ENCODE measurements around the gene GALNT14. TPM values are rescaled to one million over a fixed set of nuclear protein-coding genes. Genes with fewer than 3 reads are reported as not detected.
A peak's percentile ranks its signal among the peaks of the same experiment; 100 is the strongest.
"Not testable (repeated sequence)": the region's sequence is repeated elsewhere in the genome, so short reads cannot be mapped to it uniquely, and the experiment has no call there.

GALNT14 gene
- 4.8 and 5.9 TPM in 2 replicates for total RNA-seq (2014; rRNA removed; shearing (Covaris generic))
- polyA plus RNA-seq (2015; cell fraction: cytosol; rRNA removed) = 14.4 and 16.5 TPM in 2 replicates
- polyA plus RNA-seq (2015; cell fraction: nucleus; rRNA removed) = 3.0 and 5.4 TPM in 2 replicates

- in situ Hi-C loops (cut with HindIII; ENCODE audit: low pct_unique_long_range_greater_than_20kb, low sequenced_read_pairs) = no loop called here
- DNase-seq (ENCODE audit: low read depth, low spot score) = peak; percentile 44
These were observed at the start of gene GALNT14 for GRCh38 chr2:31138037-31138962. GALNT14 (minus strand) TSS chr2:31138440; CDS start chr2:31138086, 354 bp downstream.

DNA sequence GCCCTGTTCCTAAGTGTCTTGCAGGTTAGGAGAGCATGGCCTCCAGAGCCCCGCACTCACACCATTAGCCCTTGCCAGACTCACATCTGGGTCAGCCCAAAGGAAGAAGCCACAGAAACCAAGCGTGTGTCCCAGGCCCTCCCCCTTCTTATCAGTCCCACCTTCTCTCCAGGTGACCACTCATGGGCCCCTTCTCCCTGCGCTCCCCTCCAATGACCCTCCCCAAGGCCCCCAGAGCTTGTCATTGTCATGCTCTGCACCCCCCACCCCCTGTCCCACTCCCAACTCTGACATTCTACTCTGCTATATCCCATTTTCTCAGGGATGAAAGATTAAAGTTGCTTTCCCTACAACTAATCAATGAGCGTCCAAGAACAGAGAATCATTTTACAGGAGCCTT lies 48.9 kb upstream of the GALNT14 start:
- in situ Hi-C loops (cut with HindIII; ENCODE audit: low pct_unique_long_range_greater_than_20kb, low sequenced_read_pairs) = no loop called here
- DNase-seq (ENCODE audit: low read depth, low spot score) = no peak

- DNase-seq (ENCODE audit: low read depth, low spot score); in situ Hi-C loops (cut with HindIII; ENCODE audit: low pct_unique_long_range_greater_than_20kb, low sequenced_read_pairs): not testable (repeated sequence)
These were observed 45.7 kb upstream of the GALNT14 start for GRCh38 chr2:31183973-31184372.

- no peak for DNase-seq (ENCODE audit: low read depth, low spot score)
- in situ Hi-C loops (cut with HindIII; ENCODE audit: low pct_unique_long_range_greater_than_20kb, low sequenced_read_pairs) = no loop called here
These were observed 38.5 kb upstream of the GALNT14 start for GRCh38 chr2:31176742-31177141.

GRCh38 chr2:31171142-31171541 lies 32.9 kb upstream of the GALNT14 start:
- in situ Hi-C loops (cut with HindIII; ENCODE audit: low pct_unique_long_range_greater_than_20kb, low sequenced_read_pairs) = no loop called here
- no peak for DNase-seq (ENCODE audit: low read depth, low spot score)

DNA sequence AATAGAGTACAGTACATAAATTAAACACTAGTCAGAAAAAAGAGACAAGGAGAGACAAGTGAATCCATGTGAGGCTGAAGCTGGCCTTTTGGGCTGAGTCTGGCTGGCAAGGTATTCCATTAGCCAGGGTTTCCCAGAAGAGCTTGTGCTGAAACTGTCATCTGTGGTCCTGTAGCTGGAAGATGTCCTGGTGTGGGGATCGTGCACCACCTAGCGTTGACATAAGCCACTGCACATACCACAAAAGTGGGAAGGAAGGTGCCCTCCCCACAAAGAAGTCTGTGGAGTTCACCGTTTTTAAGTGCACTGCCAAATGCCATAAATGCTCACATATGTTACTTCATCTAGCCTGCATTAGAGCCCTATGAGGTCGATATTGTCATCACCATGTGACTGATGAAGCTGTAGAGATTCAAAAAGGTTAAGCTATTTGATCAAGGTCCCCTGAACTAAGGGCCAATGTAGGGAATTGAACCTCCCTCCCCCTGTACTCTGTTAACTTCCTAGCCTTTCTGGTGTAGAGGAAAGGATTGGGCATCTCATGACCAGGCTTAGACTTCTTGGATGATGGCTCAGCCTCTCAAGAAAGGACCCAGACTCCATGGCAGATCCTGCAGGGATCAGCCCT lies 31.9 kb upstream of the GALNT14 start:
- in situ Hi-C loops (cut with HindIII; ENCODE audit: low pct_unique_long_range_greater_than_20kb, low sequenced_read_pairs) = no loop called here
- DNase-seq (ENCODE audit: low read depth, low spot score) = peak; percentile 84

DNA sequence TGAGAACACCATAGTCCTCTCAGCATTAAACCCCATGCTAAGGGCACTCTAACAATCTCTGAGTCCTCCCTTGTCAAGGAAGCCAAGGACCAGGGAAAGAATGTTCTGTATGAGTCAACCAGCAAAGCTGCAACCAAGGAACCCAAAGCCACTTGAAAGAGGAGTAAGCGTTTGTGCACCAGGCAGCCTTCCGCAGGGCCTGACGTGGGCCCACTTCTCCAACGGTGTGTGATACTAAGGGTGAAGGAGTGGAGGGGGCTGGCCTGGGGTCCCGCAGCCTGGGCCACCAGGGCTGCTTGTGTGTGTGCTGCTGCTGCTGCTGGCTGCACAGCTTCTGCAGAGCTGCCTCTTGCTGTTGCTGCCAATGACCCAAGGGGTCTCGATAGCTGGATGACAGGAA lies 30.1 kb upstream of the GALNT14 start:
- DNase-seq (ENCODE audit: low read depth, low spot score) = no peak
- in situ Hi-C loops (cut with HindIII; ENCODE audit: low pct_unique_long_range_greater_than_20kb, low sequenced_read_pairs) = no loop called here

GRCh38 chr2:31166925-31167324 lies 28.7 kb upstream of the GALNT14 start:
- DNase-seq (ENCODE audit: low read depth, low spot score) = no peak
- in situ Hi-C loops (cut with HindIII; ENCODE audit: low pct_unique_long_range_greater_than_20kb, low sequenced_read_pairs) = no loop called here

DNA sequence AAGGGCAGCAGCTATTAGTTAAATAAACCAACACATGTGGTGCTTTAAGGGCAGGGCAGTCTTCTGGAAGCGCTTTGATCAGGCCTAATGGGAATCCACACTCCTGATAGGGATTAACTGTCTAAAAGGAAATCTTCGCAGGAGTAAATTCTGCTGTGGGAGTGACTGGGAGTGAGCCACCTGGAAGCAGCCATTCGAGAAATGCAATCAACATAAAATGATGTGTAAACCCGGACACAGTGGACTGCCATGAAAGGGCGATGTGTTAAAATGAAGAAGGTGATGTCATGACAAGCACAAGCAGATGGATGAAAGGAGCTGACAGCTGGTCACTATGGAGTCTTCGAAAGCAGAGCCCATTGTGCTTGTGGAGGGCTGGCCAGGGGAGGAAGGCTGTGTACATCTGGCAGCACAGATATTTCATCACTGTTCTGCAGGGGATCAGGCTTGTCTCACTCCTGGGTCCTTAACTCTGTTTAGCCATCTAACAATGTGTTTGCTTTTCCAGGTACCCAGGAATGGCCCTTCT lies 24.8 kb upstream of the GALNT14 start:
- DNase-seq (ENCODE audit: low read depth, low spot score) = no peak
- in situ Hi-C loops (cut with HindIII; ENCODE audit: low pct_unique_long_range_greater_than_20kb, low sequenced_read_pairs) = no loop called here

DNA sequence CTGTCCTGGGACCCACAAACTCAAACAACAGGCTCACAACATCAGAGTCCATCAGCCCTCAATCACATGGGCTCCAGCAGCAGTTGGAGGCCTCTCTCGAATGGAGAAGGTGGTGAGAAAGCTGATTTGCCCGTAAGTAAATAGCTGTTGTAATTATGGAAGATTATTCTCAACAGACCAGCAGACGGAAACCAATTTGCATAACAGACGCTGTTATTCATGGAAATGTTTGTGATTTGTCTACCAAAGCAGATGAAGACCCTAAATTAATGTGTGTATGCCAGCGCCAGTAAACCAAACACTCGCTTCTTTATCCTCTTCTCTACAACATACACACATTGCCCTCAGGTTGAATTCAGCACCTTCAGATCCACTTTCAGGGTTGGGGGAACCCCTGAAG lies 23.4 kb upstream of the GALNT14 start:
- no peak for DNase-seq (ENCODE audit: low read depth, low spot score)
- in situ Hi-C loops (cut with HindIII; ENCODE audit: low pct_unique_long_range_greater_than_20kb, low sequenced_read_pairs) = no loop called here

- in situ Hi-C loops (cut with HindIII; ENCODE audit: low pct_unique_long_range_greater_than_20kb, low sequenced_read_pairs) = no loop called here
- DNase-seq (ENCODE audit: low read depth, low spot score) = peak; percentile 24
These were observed 13.3 kb upstream of the GALNT14 start for GRCh38 chr2:31151501-31151900.

DNA sequence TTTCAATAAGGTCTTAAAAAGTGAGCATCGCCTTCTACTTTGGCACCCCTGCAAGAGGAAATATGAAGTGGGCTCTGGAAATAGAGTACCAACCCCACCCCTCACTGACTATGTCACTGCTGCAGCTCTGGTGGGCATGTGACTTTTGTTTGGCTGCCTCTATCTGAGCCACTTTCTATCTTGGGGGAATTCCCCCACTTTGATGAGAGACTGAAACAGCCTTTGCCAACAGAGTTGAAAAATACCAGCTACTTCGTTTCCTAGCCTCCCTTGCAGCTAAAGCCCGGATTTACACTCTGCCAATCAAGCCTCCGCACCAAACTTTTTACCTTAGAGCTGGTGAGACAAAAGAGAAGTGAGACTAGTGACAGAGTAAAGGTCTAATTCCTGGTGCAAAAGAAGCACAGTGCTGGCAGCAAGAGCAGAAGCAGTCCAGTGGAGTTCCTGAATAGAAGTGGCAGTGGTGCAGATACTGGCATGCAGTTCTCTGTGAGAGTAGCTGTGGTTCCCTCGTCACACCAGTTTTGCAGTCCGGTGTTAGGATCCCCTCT lies 12.0 kb upstream of the GALNT14 start:
- in situ Hi-C loops (cut with HindIII; ENCODE audit: low pct_unique_long_range_greater_than_20kb, low sequenced_read_pairs) = no loop called here
- DNase-seq (ENCODE audit: low read depth, low spot score) = no peak

DNA sequence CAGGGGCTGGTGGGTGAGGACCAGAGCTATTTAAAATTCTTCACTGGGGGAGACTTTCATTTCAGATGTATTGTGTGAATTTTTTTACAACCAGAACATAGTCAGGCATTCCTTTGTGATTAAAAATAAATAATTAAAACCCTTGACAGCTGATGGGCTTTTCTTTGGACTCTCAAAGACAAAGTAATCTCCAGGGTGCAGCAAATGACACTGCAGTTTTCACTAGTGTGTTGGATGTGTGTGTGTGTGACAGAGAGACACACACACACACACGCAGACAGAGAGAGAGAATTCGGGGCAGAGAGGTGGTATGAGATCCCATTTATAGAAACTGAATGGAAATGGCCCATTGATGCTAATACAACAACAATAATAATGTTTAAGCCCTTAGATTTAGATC lies 10.3 kb upstream of the GALNT14 start:
- in situ Hi-C loops (cut with HindIII; ENCODE audit: low pct_unique_long_range_greater_than_20kb, low sequenced_read_pairs) = no loop called here
- no peak for DNase-seq (ENCODE audit: low read depth, low spot score)

- in situ Hi-C loops (cut with HindIII; ENCODE audit: low pct_unique_long_range_greater_than_20kb, low sequenced_read_pairs) = no loop called here
- no peak for DNase-seq (ENCODE audit: low read depth, low spot score)
These were observed 9.4 kb upstream of the GALNT14 start for GRCh38 chr2:31147645-31148044.

DNA sequence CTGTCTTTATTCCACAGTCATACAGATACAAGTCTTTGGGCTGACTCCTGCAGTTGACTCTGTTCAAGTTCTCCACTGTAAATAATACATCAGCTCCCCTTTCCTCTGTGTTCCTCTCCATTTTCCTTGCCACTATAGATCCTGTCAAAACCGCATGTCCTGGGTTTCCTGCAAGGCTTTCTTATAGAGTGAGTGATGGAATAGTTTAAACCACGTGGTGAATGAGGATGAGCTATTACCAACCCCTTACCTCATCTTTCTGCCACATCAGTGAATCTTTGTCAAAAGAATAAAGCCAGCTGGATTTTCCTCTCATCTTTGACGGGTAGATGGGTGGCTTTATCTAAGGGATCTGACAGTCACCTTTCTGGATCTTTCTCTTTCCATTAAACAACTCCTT lies 3.9 kb upstream of the GALNT14 start:
- DNase-seq (ENCODE audit: low read depth, low spot score) = no peak
- in situ Hi-C loops (cut with HindIII; ENCODE audit: low pct_unique_long_range_greater_than_20kb, low sequenced_read_pairs) = no loop called here

DNA sequence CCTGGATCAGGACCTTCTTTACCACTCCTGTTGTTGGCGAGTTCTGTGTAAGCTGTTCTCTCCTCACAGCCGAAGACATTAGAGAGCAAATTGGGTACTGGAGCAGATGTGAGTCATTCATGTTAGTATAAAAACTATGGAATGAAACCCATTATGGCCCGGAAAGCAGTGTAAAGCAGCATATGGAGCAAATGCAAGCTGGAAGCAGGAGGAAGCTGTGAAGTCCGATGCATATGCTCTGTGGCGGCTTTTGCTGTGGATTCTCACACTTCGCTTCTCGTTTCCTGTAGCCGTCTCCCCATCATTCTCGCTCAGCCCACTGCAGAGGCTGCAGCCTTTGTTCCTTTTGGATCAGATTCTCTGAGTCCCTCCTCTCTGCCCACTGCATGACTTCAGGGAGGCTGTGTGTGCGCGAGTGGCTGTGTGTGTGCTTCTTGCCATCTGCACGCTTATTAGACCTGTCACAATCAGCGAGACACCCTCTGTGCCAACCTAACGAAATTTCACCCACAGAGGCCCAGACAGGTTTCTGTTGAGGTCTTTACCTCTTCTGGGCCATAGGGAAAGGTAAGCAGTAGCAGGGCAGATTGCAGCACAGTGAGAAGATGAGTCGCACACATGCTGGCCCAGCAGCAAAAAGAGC lies 3.3 kb upstream of the GALNT14 start:
- in situ Hi-C loops (cut with HindIII; ENCODE audit: low pct_unique_long_range_greater_than_20kb, low sequenced_read_pairs) = no loop called here
- no peak for DNase-seq (ENCODE audit: low read depth, low spot score)

GRCh38 chr2:31140151-31140550 lies 1.9 kb upstream of the GALNT14 start:
- DNase-seq (ENCODE audit: low read depth, low spot score) = no peak
- in situ Hi-C loops (cut with HindIII; ENCODE audit: low pct_unique_long_range_greater_than_20kb, low sequenced_read_pairs) = no loop called here

- DNase-seq (ENCODE audit: low read depth, low spot score) = no peak
- in situ Hi-C loops (cut with HindIII; ENCODE audit: low pct_unique_long_range_greater_than_20kb, low sequenced_read_pairs) = no loop called here
These were observed 1.4 kb upstream of the GALNT14 start for GRCh38 chr2:31139671-31140070.
